ENCODE results near the gene KLHL40.

Gene KLHL40

GRCh38 chr3:42670051-42670576, 15.2 kb upstream of the KLHL40 start:
- no peak for DNase-seq (ENCODE audit: low read depth)

- no peak for DNase-seq (ENCODE audit: low read depth)
Observed at GRCh38 chr3:42670670-42671069, 14.7 kb upstream of the KLHL40 start.

GRCh38 chr3:42672515-42672914, 12.8 kb upstream of the KLHL40 start:
- DNase-seq (ENCODE audit: low read depth), result no peak

GRCh38 chr3:42673082-42673481, 12.3 kb upstream of the KLHL40 start:
- no peak for DNase-seq (ENCODE audit: low read depth)

GRCh38 chr3:42674146-42674545, 11.2 kb upstream of the KLHL40 start:
- no peak for DNase-seq (ENCODE audit: low read depth)

- no peak for DNase-seq (ENCODE audit: low read depth)
Observed at GRCh38 chr3:42675909-42676308, 9.4 kb upstream of the KLHL40 start.

GRCh38 chr3:42678447-42678846, 6.9 kb upstream of the KLHL40 start:
- no peak for DNase-seq (ENCODE audit: low read depth)

GRCh38 chr3:42680271-42680670, 5.1 kb upstream of the KLHL40 start:
- DNase-seq (ENCODE audit: low read depth), result no peak

GRCh38 chr3:42680806-42681205, 4.5 kb upstream of the KLHL40 start:
- no peak for DNase-seq (ENCODE audit: low read depth)

GRCh38 chr3:42681361-42682038, 3.8 kb upstream of the KLHL40 start:
- DNase-seq (ENCODE audit: low read depth), result no peak

- DNase-seq (ENCODE audit: low read depth), result no peak
Observed at GRCh38 chr3:42682301-42683070, 2.9 kb upstream of the KLHL40 start.

- peak; percentile 14 for DNase-seq (ENCODE audit: low read depth)
Observed at GRCh38 chr3:42683875-42684598, 1.3 kb upstream of the KLHL40 start.

- DNase-seq (ENCODE audit: low read depth), result no peak
Observed at GRCh38 chr3:42684632-42685362, 540 bp upstream of the KLHL40 start.

- no peak for DNase-seq (ENCODE audit: low read depth)
Observed at GRCh38 chr3:42685891-42686820, 819 bp downstream of the KLHL40 start.

GRCh38 chr3:42686832-42687650, 1.7 kb downstream of the KLHL40 start:
- DNase-seq (ENCODE audit: low read depth), result no peak

GRCh38 chr3:42688016-42688415, 2.7 kb downstream of the KLHL40 start:
- DNase-seq (ENCODE audit: low read depth), result no peak

GRCh38 chr3:42688487-42689420, 3.4 kb downstream of the KLHL40 start:
- DNase-seq (ENCODE audit: low read depth), result no peak

GRCh38 chr3:42689421-42690014, 4.2 kb downstream of the KLHL40 start:
- no peak for DNase-seq (ENCODE audit: low read depth)

- DNase-seq (ENCODE audit: low read depth), result no peak
Observed at GRCh38 chr3:42690191-42690590, 4.9 kb downstream of the KLHL40 start.

Data from activated T-cell treated with anti-CD3 and anti-CD28 coated beads for 24 hours (primary cell).